HepG2 (cell line): ENCODE results near the gene MTRF1. TPM values are rescaled to one million over a fixed set of nuclear protein-coding genes. Genes with fewer than 3 reads are reported as not detected.

Experiments
- AKNA ChIP-seq: sonication (generic); formaldehyde crosslinking; IDR thresholded peaks from 2 replicates; pipeline ENCODE4 v1.4.0; 2020; ENCODE audit warnings: missing genetic modification reagents, borderline replicate concordance
- DMAP1 ChIP-seq: IDR thresholded peaks from 2 replicates; pipeline ENCODE4 v1.6.1; 2016
- FOXA3 ChIP-seq: IDR thresholded peaks from 2 replicates; pipeline ENCODE4 v1.6.1; 2016; ENCODE audit warnings: missing genetic modification reagents, missing compliant biosample characterization
- FOXJ3 ChIP-seq: sonication (generic); formaldehyde crosslinking; IDR thresholded peaks from 2 replicates; pipeline ENCODE4 v1.4.0; 2020; ENCODE audit warnings: missing genetic modification reagents, mild to moderate bottlenecking, borderline replicate concordance
- GLI4 ChIP-seq: sonication (generic); formaldehyde crosslinking; IDR thresholded peaks from 2 replicates; pipeline ENCODE4 v1.5.1; 2020; ENCODE audit warnings: missing genetic modification reagents, mild to moderate bottlenecking, moderate library complexity, borderline replicate concordance
- GMEB2 ChIP-seq: IDR thresholded peaks from 2 replicates; pipeline ENCODE4 v1.6.1; 2016; ENCODE audit warnings: missing biosample characterization, missing genetic modification reagents, low read depth
- GTF3A ChIP-seq: sonication (generic); formaldehyde crosslinking; conservative IDR thresholded peaks from 2 replicates; pipeline ENCODE4 v1.4.0; 2020; ENCODE audit warnings: mild to moderate bottlenecking, missing genetic modification reagents
- HDAC1 ChIP-seq: sonication (generic); formaldehyde crosslinking; IDR thresholded peaks from 2 replicates; pipeline ENCODE4 v1.5.1; 2020; ENCODE audit warnings: mild to moderate bottlenecking, missing genetic modification reagents
- HNRNPK ChIP-seq: fragments of 200-400 bp; formaldehyde crosslinking; IDR thresholded peaks from 2 replicates; pipeline ENCODE4 v1.6.1; 2018; ENCODE audit warnings: low read length, low read depth, moderate library complexity, mild to moderate bottlenecking; ENCODE audit not compliant: poor library complexity, severe bottlenecking
- HNRNPUL1 ChIP-seq: fragments of 200-400 bp; formaldehyde crosslinking; IDR thresholded peaks from 2 replicates; pipeline ENCODE4 v1.6.1; 2017; ENCODE audit warnings: low read depth, mild to moderate bottlenecking, low read length, moderate library complexity
- IRF1 ChIP-seq: sonication (generic); formaldehyde crosslinking; IDR thresholded peaks from 2 replicates; pipeline ENCODE4 v1.4.0; 2020; ENCODE audit warnings: low read depth, mild to moderate bottlenecking, missing genetic modification reagents
- KMT2B ChIP-seq: IDR thresholded peaks from 2 replicates; pipeline ENCODE4 v1.6.1; 2016; ENCODE audit warnings: missing genetic modification reagents, missing compliant biosample characterization
- NR2F2 ChIP-seq: IDR thresholded peaks from 2 replicates; pipeline ENCODE4 v1.6.1; 2012; ENCODE audit warnings: low read depth, inconsistent platforms, borderline replicate concordance
- PHF8 ChIP-seq: sonication (generic); formaldehyde crosslinking; IDR thresholded peaks from 2 replicates; pipeline ENCODE4 v1.5.0; 2020; ENCODE audit warnings: missing genetic modification reagents
- REPIN1 ChIP-seq: sonication (generic); formaldehyde crosslinking; IDR thresholded peaks from 2 replicates; pipeline ENCODE4 v1.8.0; 2022; ENCODE audit warnings: missing genetic modification reagents, low read depth, mild to moderate bottlenecking, borderline replicate concordance
- SIN3B ChIP-seq: fragments of 150-350 bp; IDR thresholded peaks from 2 replicates; pipeline ENCODE4 v1.6.1; 2014; ENCODE audit warnings: low read length
- SMAD9 ChIP-seq: sonication (generic); formaldehyde crosslinking; IDR thresholded peaks from 2 replicates; pipeline ENCODE4 v1.5.1; 2020; ENCODE audit warnings: mild to moderate bottlenecking, missing genetic modification reagents
- SP5 ChIP-seq: IDR thresholded peaks from 2 replicates; pipeline ENCODE4 v1.6.1; 2016; ENCODE audit warnings: low read depth, borderline replicate concordance
- TCF7L2 ChIP-seq: IDR thresholded peaks from 2 replicates; pipeline ENCODE4 v1.6.1; 2011; ENCODE audit warnings: mild to moderate bottlenecking, low read depth, low read length, moderate library complexity
- TMF1 ChIP-seq: sonication (generic); formaldehyde crosslinking; IDR thresholded peaks from 2 replicates; pipeline ENCODE4 v1.8.1; 2022; ENCODE audit warnings: low read depth, missing genetic modification reagents
- ZKSCAN1 ChIP-seq: fragments of 150-350 bp; IDR thresholded peaks from 2 replicates; pipeline ENCODE4 v1.6.1; 2014; ENCODE audit warnings: low read length
- ZNF569 ChIP-seq: sonication (generic); formaldehyde crosslinking; IDR thresholded peaks from 2 replicates; pipeline ENCODE4 v1.5.0; 2020; ENCODE audit warnings: mild to moderate bottlenecking, missing genetic modification reagents, moderate library complexity, borderline replicate concordance
- ZNF580 ChIP-seq: IDR thresholded peaks from 2 replicates; pipeline ENCODE4 v1.6.1; 2016; ENCODE audit warnings: low read depth, borderline replicate concordance
- ZNF652 ChIP-seq: IDR thresholded peaks from 2 replicates; pipeline ENCODE4 v1.6.1; 2016; ENCODE audit warnings: low read depth, borderline replicate concordance
- polyA plus RNA-seq, 8 experiments: library from polyadenylated mRNA; depleted of rRNA in 3 of 8; stranded (reverse) in 7 of 8; unstranded in 1 of 8; fragments of >200 nt; fragmentation: Illumina TruSeq in 4 of 8; extraction: Trizol in 4 of 8; gene quantifications; 2 replicates each; pipeline versions ENCODE4 v1.2.1 to v1.2.3, GENCODE V29; 2011 to 2016; ENCODE audit warnings: low read depth in 4 of 8, missing spikeins in 1 of 8, mixed read lengths in 1 of 8; ENCODE audit not compliant: insufficient read depth in 1 of 8
- total RNA-seq, 5 experiments: library from RNA; depleted of rRNA; stranded (reverse); fragments of >200 nt; fragmentation: Illumina TruSeq; extraction: Trizol; gene quantifications; 2 replicates each; pipeline ENCODE4 v1.2.3, GENCODE V29; 2016; ENCODE audit warnings: low read depth in 1 of 5

MTRF1 gene
- total and polyA plus RNA-seq, 2 of the 13 experiments (the other 11 are each of a cell fraction or from before 2014, with no cell fraction given) = 21.6 to 27.2 TPM

GRCh38 chr13:41263261-41263971, at the start of gene MTRF1 (continued):
- TF ChIP-seq HDAC1 = peak; percentile 71
- no peak for TF ChIP-seq HNRNPUL1
- TF ChIP-seq REPIN1 (CRISPR knock-in tag) = no peak
- TF ChIP-seq GTF3A (CRISPR knock-in tag) = no peak
- no peak for TF ChIP-seq AKNA (CRISPR knock-in tag)
- TF ChIP-seq PHF8 = peak; percentile 66
- peak; percentile 85 for TF ChIP-seq KMT2B (CRISPR knock-in tag)
- TF ChIP-seq DMAP1 = peak; percentile 66; the same call in 1 of the 2 replicates
- no peak for TF ChIP-seq GLI4
- TF ChIP-seq FOXA3 = no peak
- no peak for TF ChIP-seq IRF1 (CRISPR knock-in tag)
- no peak for TF ChIP-seq TMF1 (CRISPR knock-in tag)
- TF ChIP-seq ZNF569 (CRISPR knock-in tag) = no peak
- no peak for TF ChIP-seq FOXJ3 (CRISPR knock-in tag)
- TF ChIP-seq ZKSCAN1 = no peak
- no peak for TF ChIP-seq HNRNPK
- TF ChIP-seq GMEB2 (CRISPR knock-in tag) = peak; percentile 45; the same call in 1 of the 2 replicates
- TF ChIP-seq NR2F2 = no peak
- no peak for TF ChIP-seq TCF7L2
- TF ChIP-seq ZNF580 = 0 out of 2 replicates have a peak, but pooled peaks have one; percentile 38
- no peak for TF ChIP-seq SMAD9 (CRISPR knock-in tag)
- TF ChIP-seq SP5 (CRISPR knock-in tag) = peak; percentile 21; the same call in 1 of the 2 replicates
- TF ChIP-seq ZNF652 (CRISPR knock-in tag) = no peak
- peak; percentile 75; the same call in 1 of the 2 replicates for TF ChIP-seq SIN3B
